ENCODE measurements around the gene GUCA2B.
A peak's percentile ranks its signal among the peaks of the same experiment; 100 is the strongest.

The GUCA2B gene

DNA sequence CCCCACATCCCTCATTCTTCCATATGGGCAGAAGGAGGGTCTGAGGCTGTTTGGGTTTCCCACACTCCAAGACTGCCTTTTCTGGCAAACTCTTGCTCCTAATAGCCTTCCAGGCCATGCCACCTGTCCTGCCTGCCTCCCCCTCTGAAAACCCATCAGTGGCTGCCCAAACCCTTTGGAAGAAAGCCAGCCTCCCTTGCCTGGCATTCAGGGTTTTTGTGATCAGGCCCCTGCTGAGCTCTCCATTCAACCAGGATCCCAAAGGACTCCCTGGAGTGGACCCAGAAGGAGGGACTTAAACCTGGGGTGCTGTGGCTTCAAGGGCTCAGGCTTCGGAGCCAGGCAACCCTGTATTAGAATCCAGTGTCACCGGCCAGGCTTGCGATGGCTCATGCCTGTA is 15.6 kb downstream of the GUCA2B start:
- DNase-seq, result no peak

- no peak for DNase-seq
Observed at GRCh38 chr1:42170779-42171621, 17.8 kb downstream of the GUCA2B start.

DNA sequence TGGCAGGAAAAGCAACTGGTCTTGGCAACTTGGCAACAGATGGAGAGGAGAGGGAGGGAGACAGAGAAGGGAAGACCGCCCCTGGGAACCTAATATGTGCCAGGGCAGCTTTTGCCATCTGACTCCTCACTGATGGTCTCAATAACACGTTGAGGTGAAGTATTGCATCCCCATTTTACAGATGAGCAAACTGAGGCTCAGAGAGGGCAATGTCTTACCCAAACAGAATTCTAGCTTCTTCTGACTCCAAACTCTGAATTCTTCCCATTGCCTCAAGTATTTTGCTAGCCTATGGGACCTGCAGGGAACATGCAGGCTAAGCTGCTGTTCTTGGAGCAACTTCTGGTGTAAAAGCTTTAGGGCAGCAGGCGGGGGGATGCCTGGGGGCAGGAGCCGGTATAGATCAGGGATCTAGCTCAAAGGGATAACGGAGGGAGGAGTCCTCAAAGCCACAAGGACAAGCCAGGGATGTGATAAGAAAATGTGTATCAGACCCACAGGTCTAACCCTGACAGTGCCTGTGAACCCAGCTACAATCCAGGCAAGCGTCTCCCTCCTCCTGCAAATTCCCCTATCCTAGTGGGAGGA is 18.6 kb downstream of the GUCA2B start:
- no peak for DNase-seq

- DNase-seq, result no peak
Observed at GRCh38 chr1:42172381-42173133, 19.3 kb downstream of the GUCA2B start.

- DNase-seq, result peak; percentile 71
Observed at GRCh38 chr1:42173155-42173933, 20.1 kb downstream of the GUCA2B start.

- DNase-seq, result no peak
Observed at GRCh38 chr1:42173961-42174735, 20.9 kb downstream of the GUCA2B start.

DNA sequence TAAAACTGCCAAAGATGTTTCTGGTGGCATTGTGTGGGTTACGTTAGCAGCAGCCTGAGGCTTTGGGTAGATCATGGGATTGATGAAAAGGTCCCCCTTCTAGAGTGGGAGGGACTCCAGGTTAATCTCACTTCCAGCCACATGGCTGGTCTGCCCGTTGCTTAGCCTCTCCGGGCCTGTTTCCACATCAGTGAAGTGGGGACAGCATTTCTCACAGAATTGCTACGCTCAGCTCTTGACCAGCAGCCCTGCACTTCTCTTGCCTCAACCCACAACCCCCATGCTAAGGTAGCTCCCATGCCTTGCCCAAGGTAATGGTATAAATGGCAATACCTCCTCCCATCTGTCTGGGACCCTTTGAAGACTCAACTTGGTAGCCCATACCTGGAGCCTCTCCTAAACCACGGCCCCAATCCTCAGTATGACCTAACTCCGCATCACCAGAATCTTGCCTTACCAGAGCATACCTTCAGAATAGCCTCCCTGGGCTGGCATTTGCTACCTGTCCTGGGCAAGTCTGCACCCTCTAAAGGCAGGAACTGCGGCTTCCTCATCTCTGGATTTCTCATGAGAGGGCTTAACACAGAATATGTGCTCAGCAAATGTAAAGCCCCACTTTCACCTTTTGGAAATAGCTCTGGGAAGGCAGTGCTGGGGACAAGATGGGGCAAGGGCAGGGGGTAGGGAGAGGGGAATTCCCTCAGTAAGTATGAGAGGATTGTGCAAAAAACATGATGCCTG is 22.3 kb downstream of the GUCA2B start:
- no peak for DNase-seq

DNA sequence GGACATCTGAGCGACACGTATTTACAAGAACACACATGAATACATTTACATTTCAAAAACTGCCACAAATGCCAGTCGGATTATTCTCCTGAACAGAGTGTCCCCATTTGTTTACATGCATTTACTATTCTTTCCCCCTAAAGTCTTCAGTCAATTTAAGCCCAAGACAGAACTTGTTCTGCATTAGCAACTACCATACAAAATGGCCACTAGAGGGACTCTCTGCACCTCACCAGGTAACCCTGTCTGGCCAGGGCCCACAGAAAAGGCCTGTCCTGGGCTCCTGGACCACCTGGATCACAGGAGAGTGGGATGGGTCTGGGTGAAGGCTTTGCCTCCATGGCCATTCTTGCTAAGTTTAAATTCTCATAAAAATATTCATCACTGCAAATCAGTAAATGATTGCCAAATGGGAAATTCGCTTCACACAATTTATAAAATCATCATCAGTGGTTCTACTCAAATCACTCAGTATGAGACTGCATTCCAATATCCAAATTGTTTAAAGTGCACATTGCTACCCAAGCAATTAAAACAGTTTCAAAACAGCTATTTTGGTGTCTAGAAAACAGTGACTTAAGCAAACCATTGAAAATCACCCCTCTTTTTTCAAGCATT is 23.8 kb downstream of the GUCA2B start:
- no peak for DNase-seq

- DNase-seq, result no peak
Observed at GRCh38 chr1:42177541-42177981, 24.4 kb downstream of the GUCA2B start.

- DNase-seq, result no peak
Observed at GRCh38 chr1:42178249-42178648, 25.0 kb downstream of the GUCA2B start.

DNA sequence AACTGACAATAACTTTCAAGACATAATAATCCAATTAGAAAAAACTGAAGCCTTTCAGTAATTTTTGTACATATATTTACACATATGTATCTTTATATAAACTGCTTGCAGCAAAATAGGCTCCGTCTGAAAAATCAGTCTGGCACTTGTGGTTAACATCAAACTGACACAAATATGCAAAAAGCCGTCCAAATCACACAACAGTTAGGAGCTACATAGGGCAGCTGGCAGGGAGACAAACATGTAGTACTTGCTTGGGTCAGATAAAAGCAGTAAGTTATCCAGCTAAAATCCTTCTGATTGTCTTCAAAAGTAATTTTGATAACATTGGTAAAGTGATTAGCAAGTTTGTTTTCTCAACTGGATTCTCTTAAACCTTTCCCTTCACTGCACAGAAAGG is 26.1 kb downstream of the GUCA2B start:
- DNase-seq, result no peak

GRCh38 chr1:42179900-42180329 is 26.7 kb downstream of the GUCA2B start:
- DNase-seq, result no peak

DNA sequence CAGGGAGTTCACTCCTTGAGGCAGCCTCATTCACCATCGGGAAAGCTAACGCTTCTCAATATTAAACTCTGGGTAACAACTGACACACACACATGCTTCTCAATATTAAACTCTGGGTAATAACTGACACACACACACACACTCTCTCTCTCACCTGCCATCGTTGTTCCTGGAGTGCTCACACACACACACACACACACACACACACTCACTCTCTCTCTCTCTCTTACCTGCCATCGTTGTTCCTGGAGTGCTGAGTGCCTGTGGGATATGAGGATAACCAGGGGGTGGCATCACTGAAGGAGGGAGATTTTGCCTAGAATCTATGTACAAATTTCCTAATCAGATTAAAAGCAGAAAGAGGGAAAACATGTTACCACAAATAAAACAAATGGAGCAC is 28.5 kb downstream of the GUCA2B start:
- no peak for DNase-seq

DNA sequence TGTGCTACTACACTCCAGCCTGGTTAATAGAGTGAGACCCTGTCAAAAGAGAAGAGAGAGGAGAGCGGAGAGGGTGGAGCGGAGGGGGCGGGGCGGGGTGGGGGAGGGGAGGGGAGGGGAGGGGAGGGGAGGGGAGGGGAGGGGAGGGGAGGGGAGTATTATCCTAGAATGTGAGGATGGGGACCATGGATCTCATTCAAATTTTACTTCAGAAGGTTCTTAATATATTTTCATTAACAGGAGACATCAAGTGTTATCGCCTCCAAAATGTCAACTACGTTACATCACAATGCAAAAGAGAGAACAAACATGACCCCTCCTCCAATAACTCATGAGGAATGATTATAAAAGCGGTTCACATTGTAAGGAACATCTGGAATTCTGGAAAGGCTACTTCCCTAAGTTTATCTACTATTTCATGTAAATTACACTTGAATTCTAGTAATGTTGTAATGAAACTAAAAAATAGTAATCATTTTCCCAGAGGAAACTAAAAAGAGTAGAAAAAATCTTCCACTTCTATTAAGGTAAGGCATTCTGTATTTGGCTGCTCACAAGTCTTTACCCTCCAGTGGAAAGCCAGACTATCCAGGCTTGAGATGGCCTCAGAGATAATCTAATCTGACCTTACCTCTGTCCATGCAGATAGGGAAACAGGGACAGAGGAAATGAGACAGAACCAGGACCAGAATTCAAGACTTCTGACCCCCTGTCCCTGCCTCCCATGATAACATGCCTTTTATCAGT is 30.2 kb downstream of the GUCA2B start:
- DNase-seq, result no peak

GRCh38 chr1:42183957-42184268 is 30.7 kb downstream of the GUCA2B start:
- no peak for DNase-seq

DNA sequence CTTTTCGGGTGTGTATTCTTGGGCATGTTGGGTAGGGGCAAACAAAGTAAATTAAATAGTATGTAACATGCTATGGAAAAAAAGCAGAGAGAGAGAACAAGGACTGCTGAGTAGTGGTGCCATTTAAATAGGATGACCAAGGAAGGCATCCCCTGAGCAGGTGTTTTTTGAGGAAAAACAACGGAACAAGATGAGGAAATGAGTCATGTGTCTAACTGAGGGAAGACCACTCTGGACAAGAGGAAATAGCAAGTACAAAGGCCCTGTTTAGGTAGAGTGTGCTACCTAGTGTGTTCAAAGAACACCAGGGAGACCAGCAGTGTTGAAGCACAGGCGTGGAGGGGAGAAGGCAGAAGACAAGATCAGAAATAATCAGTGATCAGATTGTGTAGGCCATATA is 31.4 kb downstream of the GUCA2B start:
- DNase-seq, result no peak

- no peak for DNase-seq
Observed at GRCh38 chr1:42186152-42186551, 32.9 kb downstream of the GUCA2B start.

DNA sequence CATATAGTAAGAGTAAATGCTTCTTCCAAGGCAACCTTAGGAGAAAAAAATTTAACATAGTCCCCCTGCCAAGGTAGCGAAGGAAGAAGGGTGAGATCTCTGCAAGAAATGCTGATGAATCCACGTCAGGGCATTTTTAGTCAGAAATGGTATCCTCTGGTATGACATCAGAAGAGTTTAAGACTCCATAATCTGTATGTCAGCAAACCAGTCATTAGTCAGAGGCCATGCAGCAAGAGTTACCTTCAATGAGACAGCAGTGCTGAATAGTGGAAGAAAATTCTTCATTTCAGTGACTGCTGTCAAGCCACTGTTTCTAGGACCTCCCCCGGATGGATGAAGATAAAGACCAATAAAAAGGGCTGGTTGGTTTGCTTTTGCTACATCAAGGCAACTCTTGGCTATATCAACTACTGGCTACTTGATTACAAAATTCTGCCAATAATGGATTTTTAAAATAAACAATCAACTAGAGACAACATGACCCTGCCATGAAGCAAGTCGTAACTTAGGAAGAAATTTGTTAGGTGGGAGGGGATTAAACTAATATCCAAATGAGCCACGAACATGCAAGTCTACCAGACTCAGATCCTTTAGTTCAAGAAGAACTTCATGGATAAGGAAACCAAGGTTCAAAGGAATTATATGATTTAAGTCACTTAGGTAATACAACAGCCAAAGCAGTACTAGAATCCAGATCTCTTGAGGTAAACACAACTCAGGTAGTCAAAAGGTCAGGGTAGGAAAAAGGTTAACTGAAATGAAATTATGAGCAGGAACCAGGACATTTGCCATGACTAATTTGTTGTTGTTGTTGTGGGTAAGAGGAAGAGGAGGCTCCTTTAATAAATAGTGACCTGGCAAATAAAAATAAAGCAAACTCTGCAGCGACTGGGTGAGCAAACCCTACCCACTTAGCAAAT is 37.0 kb downstream of the GUCA2B start:
- DNase-seq, result no peak

DNA sequence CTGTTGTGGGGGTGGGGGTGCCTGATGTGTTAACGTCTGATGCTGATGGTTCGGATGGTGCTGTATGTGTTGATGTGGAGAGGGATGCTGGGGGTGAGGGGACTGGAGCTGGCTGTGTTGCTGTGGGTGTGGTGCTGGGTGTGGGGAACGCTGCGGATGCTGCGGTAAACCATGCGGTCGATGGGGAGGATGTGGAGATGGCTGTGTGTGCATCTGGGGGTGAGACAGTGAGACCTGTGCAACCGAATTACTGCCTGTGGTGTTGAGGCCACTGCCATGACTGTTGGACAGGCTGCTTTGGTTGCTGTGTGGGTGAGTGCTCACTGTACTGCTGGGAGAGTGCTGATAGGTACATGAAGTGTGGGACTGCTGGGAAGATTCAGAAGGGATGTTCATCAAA is 38.1 kb downstream of the GUCA2B start:
- DNase-seq, result no peak
